HepG2 (cell line): ENCODE data around the gene SHC1. TPM values are rescaled to one million over a fixed set of nuclear protein-coding genes. Genes with fewer than 3 reads are reported as not detected.
A peak's percentile ranks its signal among the peaks of the same experiment; 100 is the strongest.

Experiments used
- CBFB ChIP-seq: sonication (generic); formaldehyde crosslinking; IDR thresholded peaks from 2 replicates; pipeline ENCODE4 v1.4.0; 2020; ENCODE audit warnings: missing genetic modification reagents
- FOXK1 ChIP-seq: sonication (generic); formaldehyde crosslinking; IDR thresholded peaks from 2 replicates; pipeline ENCODE4 v1.4.0; 2020; ENCODE audit warnings: low read depth, missing genetic modification reagents, borderline replicate concordance
- KDM4B ChIP-seq: sonication (generic); formaldehyde crosslinking; IDR thresholded peaks from 2 replicates; pipeline ENCODE4 v1.4.0; 2020; ENCODE audit warnings: missing genetic modification reagents
- NCOA5 ChIP-seq: sonication (generic); formaldehyde crosslinking; IDR thresholded peaks from 2 replicates; pipeline ENCODE4 v1.4.0; 2020; ENCODE audit warnings: missing genetic modification reagents
- NFIC ChIP-seq: IDR thresholded peaks from 2 replicates; pipeline ENCODE4 v1.6.1; 2012; ENCODE audit warnings: mild to moderate bottlenecking, low read length, inconsistent platforms
- RBM39 ChIP-seq: fragments of 200-400 bp; formaldehyde crosslinking; IDR thresholded peaks from one replicate; pipeline ENCODE4 v1.6.1; 2018; ENCODE audit warnings: antibody characterized with exemption, mild to moderate bottlenecking, low read depth, low read length; ENCODE audit not compliant: poor library complexity, severe bottlenecking
- STAT5B ChIP-seq: sonication (generic); formaldehyde crosslinking; IDR thresholded peaks from 2 replicates; pipeline ENCODE4 v1.4.0; 2020; ENCODE audit warnings: missing genetic modification reagents
- ZBTB40 ChIP-seq, 2 experiments: fragments of 450-650 bp in 1 of 2; sonication (generic) in 1 of 2; formaldehyde crosslinking in 1 of 2; IDR thresholded peaks; 2 replicates each; pipeline versions ENCODE4 v1.6.1 to v1.8.0; 2016 to 2022; ENCODE audit warnings: antibody characterized with exemption in 1 of 2, mild to moderate bottlenecking in 1 of 2, missing genetic modification reagents in 1 of 2
- ZFP37 ChIP-seq: sonication (generic); formaldehyde crosslinking; IDR thresholded peaks from 2 replicates; pipeline ENCODE4 v1.4.0; 2020; ENCODE audit warnings: missing genetic modification reagents, borderline replicate concordance
- ZHX1 ChIP-seq: sonication (generic); formaldehyde crosslinking; IDR thresholded peaks from 2 replicates; pipeline ENCODE4 v1.8.1; 2022; ENCODE audit warnings: low read depth, mild to moderate bottlenecking, missing genetic modification reagents
- ZNF143 ChIP-seq: sonication (generic); formaldehyde crosslinking; IDR thresholded peaks from 2 replicates; pipeline ENCODE4 v1.4.0; 2020; ENCODE audit warnings: missing genetic modification reagents
- ZNF83 ChIP-seq: sonication (generic); formaldehyde crosslinking; IDR thresholded peaks from 2 replicates; pipeline ENCODE4 v1.4.0; 2020; ENCODE audit warnings: missing genetic modification reagents, mild to moderate bottlenecking, borderline replicate concordance
- polyA plus RNA-seq, 8 experiments: library from polyadenylated mRNA; depleted of rRNA in 3 of 8; stranded (reverse) in 7 of 8; unstranded in 1 of 8; fragments of >200 nt; fragmentation: Illumina TruSeq in 4 of 8; extraction: Trizol in 4 of 8; gene quantifications; 2 replicates each; pipeline versions ENCODE4 v1.2.1 to v1.2.3, GENCODE V29; 2011 to 2016; ENCODE audit warnings: low read depth in 4 of 8, missing spikeins in 1 of 8, mixed read lengths in 1 of 8; ENCODE audit not compliant: insufficient read depth in 1 of 8
- total RNA-seq, 5 experiments: library from RNA; depleted of rRNA; stranded (reverse); fragments of >200 nt; fragmentation: Illumina TruSeq; extraction: Trizol; gene quantifications; 2 replicates each; pipeline ENCODE4 v1.2.3, GENCODE V29; 2016; ENCODE audit warnings: low read depth in 1 of 5
- TF ChIP-seq, protein P1 (sequence below): sonication (generic); formaldehyde crosslinking; IDR thresholded peaks from 2 replicates; pipeline ENCODE4 v1.4.0; 2020; ENCODE audit warnings: low read depth, mild to moderate bottlenecking, missing genetic modification reagents
- TF ChIP-seq, protein P2 (sequence below): sonication (generic); formaldehyde crosslinking; IDR thresholded peaks from 2 replicates; pipeline ENCODE4 v1.5.0; 2020; ENCODE audit warnings: missing genetic modification reagents, mild to moderate bottlenecking, borderline replicate concordance

SHC1 gene
- total and polyA plus RNA-seq, 2 of the 13 experiments (the other 11 are each of a cell fraction or from before 2014, with no cell fraction given): 52.0 to 137 TPM

- TF ChIP-seq ZFP37 (CRISPR knock-in tag) (no peak; the same call in 1 of the 2 replicates), RBM39 (no peak), CBFB (CRISPR knock-in tag) (no peak), FOXK1 (CRISPR knock-in tag) (peak; percentile 80), ZBTB40 (IDR thresholded peaks at IDR 0.05) (peak; percentile 73), ZBTB40 (CRISPR knock-in tag; IDR thresholded peaks at IDR 0.05) (no peak), ZHX1 (CRISPR knock-in tag) (no peak), ZNF143 (CRISPR knock-in tag) (no peak), NFIC (peak; percentile 73), ZNF83 (CRISPR knock-in tag) (no peak), NCOA5 (CRISPR knock-in tag) (no peak), KDM4B (CRISPR knock-in tag) (0 out of 2 replicates have a peak, but pooled peaks have one; percentile 61), STAT5B (CRISPR knock-in tag) (no peak)
- TF ChIP-seq, protein P1, sequence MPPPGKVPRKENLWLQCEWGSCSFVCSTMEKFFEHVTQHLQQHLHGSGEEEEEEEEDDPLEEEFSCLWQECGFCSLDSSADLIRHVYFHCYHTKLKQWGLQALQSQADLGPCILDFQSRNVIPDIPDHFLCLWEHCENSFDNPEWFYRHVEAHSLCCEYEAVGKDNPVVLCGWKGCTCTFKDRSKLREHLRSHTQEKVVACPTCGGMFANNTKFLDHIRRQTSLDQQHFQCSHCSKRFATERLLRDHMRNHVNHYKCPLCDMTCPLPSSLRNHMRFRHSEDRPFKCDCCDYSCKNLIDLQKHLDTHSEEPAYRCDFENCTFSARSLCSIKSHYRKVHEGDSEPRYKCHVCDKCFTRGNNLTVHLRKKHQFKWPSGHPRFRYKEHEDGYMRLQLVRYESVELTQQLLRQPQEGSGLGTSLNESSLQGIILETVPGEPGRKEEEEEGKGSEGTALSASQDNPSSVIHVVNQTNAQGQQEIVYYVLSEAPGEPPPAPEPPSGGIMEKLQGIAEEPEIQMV (CRISPR knock-in tag): no peak; the same call in 1 of the 2 replicates
- TF ChIP-seq, protein P2, sequence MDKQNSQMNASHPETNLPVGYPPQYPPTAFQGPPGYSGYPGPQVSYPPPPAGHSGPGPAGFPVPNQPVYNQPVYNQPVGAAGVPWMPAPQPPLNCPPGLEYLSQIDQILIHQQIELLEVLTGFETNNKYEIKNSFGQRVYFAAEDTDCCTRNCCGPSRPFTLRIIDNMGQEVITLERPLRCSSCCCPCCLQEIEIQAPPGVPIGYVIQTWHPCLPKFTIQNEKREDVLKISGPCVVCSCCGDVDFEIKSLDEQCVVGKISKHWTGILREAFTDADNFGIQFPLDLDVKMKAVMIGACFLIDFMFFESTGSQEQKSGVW (CRISPR knock-in tag): no peak
Measured at GRCh38 chr1:154982897-154983648, 12.5 kb upstream of the SHC1 start, which contains the start of gene FLAD1 (continued).
